ENCODE results near the gene ZNF267.

- TF ChIP-seq, protein P1, sequence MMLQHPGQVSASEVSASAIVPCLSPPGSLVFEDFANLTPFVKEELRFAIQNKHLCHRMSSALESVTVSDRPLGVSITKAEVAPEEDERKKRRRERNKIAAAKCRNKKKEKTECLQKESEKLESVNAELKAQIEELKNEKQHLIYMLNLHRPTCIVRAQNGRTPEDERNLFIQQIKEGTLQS (CRISPR knock-in tag; conservative IDR thresholded peaks at IDR 0.05) = no peak
- no peak for TF ChIP-seq MXD4 (CRISPR knock-in tag; IDR thresholded peaks at IDR 0.05; ENCODE audit: borderline replicate concordance)
- no peak for TF ChIP-seq CTCF (IDR thresholded peaks at IDR 0.05)
- TF ChIP-seq AFF4 (CRISPR knock-in tag; IDR thresholded peaks at IDR 0.05; ENCODE audit: borderline replicate concordance) = no peak
- TF ChIP-seq JUN (CRISPR knock-in tag; IDR thresholded peaks at IDR 0.05) = no peak
- TF ChIP-seq FOXJ3 (CRISPR knock-in tag; IDR thresholded peaks at IDR 0.05; ENCODE audit: borderline replicate concordance) = no peak
- TF ChIP-seq ZNF263 (CRISPR knock-in tag; IDR thresholded peaks at IDR 0.05; ENCODE audit: low read depth) = no peak
- no peak for TF ChIP-seq ZBTB21 (CRISPR knock-in tag; IDR thresholded peaks at IDR 0.05; ENCODE audit: borderline replicate concordance)
- TF ChIP-seq E2F5 (CRISPR knock-in tag; IDR thresholded peaks at IDR 0.05) = no peak
- TF ChIP-seq KAT7 (CRISPR knock-in tag; IDR thresholded peaks at IDR 0.05; ENCODE audit: borderline replicate concordance) = no peak
- TF ChIP-seq CREB1 (CRISPR knock-in tag; IDR thresholded peaks at IDR 0.05) = no peak
- TF ChIP-seq ZSCAN18 (CRISPR knock-in tag; IDR thresholded peaks at IDR 0.05) = no peak
- TF ChIP-seq ZBTB43 (CRISPR knock-in tag; IDR thresholded peaks at IDR 0.05) = no peak
These were observed 3.6 kb downstream of the ZNF267 start for GRCh38 chr16:31876951-31877828.
